Choroid plexus epithelial cell (primary cell): Measurements from ENCODE around the gene IKZF2.
A peak's percentile ranks its signal among the peaks of the same experiment; 100 is the strongest.

Source experiments
- DNase-seq: peaks from one replicate; pipeline ENCODE4 v3.0.0-alpha.2; 2010; ENCODE audit warnings: low read depth
- H3K4me3 ChIP-seq: 2 replicates; pipeline ENCODE4 v1.5.1; 2011; ENCODE audit warnings: low read depth, mild to moderate bottlenecking, control low read depth, low read length, moderate library complexity
- TF ChIP-seq, protein P1 (sequence below): conservative IDR thresholded peaks from 2 replicates; pipeline ENCODE4 v1.5.1; 2011; ENCODE audit warnings: low read depth, mild to moderate bottlenecking, control low read depth, inconsistent platforms, low read length, moderate library complexity

IKZF2 gene

DNA sequence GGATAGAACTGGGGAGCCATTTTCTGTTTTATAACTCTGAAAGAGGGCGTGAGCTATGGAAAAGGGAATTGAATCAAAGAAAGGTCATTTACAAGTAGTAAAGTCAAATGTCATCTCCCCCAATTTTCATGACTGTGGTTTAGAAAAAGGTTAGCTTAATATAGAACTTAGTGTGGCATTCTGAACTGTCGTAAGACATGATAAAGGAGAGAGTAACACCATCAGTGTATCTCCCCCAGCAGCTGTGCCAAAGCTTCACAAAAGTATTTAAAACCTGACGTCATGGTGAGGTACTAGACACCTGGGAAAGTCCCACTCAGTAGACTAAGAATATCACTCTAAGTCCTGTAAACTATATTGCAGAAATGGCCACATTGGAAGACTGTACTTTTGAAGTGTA lies 5.8 kb upstream of the IKZF2 start:
- no peak overlapping the region for H3K4me3 ChIP-seq
- DNase-seq: no peak
- TF ChIP-seq, protein P1, sequence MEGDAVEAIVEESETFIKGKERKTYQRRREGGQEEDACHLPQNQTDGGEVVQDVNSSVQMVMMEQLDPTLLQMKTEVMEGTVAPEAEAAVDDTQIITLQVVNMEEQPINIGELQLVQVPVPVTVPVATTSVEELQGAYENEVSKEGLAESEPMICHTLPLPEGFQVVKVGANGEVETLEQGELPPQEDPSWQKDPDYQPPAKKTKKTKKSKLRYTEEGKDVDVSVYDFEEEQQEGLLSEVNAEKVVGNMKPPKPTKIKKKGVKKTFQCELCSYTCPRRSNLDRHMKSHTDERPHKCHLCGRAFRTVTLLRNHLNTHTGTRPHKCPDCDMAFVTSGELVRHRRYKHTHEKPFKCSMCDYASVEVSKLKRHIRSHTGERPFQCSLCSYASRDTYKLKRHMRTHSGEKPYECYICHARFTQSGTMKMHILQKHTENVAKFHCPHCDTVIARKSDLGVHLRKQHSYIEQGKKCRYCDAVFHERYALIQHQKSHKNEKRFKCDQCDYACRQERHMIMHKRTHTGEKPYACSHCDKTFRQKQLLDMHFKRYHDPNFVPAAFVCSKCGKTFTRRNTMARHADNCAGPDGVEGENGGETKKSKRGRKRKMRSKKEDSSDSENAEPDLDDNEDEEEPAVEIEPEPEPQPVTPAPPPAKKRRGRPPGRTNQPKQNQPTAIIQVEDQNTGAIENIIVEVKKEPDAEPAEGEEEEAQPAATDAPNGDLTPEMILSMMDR: no peak

DNA sequence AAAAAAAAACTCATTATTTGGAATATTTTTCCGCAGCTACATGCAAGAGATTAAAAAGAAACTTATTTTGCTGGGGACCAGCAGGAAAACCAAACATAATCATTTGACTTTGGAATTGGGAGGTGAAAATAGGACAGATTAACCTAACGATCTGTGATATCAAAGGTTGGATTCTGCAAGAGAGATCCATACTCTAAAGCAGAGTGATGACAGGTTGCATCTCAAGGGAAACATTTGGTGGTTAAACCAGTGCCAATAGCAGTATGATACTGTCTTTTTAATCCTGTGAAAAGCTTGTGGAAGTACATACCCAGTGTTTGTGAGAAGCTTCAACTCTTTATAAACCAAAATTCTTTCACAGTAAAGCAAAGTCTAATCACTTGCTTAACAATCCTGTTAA lies 5.3 kb upstream of the IKZF2 start:
- TF ChIP-seq, protein P1: no peak
- no peak overlapping the region for H3K4me3 ChIP-seq
- no peak for DNase-seq

DNA sequence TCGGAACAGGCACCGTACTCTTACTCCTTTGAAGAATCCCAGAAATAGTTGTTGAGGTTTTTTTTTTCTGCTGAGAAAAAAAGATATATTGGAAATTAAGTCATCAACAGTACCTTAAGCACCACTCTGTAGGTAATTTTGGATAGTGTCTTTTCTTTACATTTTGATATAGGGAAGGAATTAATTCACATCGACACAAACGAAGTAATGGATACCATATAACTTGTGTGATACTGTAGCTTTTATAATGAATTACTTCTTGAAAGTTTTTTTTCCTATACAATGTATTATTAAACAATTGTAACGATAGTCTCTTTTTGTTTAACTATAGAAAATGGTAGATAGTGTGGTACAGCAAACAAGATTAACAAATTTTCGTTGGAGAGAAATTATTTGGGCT lies 1.5 kb upstream of the IKZF2 start:
- H3K4me3 ChIP-seq: peak overlapping the region; percentile 68
- TF ChIP-seq, protein P1: no peak
- DNase-seq: no peak

DNA sequence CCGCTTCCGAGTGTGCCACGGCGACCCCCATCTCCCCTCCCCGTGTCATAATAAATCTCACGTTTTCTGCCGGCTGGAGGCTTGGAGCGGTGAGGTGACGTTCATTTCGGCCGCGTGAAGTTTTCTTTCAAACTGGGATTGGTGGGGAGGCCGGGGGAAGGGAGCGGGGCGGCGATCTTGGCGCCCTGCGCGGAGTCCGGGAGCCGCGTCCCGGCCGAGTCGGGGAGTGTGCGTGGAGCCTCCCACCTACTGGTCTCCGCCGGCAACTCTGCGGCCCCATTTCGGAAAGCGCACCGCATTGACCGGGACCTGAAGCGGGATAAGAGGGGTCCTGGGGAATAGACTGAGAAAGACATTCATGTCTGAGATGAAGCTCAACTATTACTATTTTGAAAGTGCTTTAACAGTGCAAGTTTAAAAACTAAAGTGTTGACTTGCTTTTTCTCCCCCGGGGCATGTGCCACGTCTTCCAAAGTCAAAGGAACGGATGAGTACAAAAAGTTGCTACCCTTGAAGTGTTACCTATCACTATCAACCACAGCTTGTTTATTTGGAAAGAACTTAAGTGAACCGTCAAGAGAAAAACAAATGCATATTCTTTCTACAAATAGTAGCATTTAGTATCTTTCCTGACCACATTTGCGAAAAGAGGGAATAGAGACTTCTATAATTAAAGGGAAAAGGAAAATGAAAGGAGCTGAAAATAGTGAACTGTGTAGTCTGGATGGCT lies 818 bp upstream of the IKZF2 start:
- peak; percentile 91 for DNase-seq
- TF ChIP-seq, protein P1: peak; percentile 53
- H3K4me3 ChIP-seq: peak overlapping the region; percentile 68

DNA sequence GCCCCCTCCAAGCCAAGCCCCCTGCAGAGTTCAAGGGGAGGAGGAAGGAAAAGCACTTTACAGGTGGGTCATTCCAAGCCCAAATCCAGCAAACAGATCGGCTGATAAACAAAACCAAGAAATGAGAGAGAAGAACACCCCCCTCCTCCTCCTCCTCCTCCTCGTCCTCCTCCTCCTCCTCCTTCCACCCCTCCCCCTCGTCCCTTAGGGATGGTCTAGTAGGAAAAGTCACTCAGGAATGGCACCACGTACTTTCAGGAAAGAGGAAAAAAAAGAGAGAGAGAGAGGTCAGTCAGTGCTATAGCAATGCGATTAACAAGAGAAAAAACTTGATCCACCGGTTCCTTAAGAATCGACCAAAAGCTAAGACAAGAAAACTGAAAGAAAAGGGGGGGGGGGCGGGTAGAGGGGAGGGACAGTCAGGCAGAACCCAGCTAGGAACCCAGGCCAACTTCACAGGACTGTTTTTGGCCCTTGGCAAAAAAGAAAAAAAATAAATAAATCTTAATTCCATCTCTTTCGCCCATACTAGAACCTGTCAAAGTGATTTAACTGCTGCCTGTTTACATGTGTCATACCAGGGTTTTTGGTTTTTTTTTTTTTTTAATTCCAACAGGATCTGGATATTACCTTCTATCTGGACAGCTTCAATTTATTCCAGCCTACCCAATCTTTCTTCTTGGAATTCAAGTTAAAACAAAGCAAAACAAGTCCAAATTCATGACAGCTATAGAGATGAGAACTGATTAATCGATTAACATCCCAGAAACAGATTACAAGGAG lies 906 bp downstream of the IKZF2 start:
- TF ChIP-seq, protein P1: no peak
- H3K4me3 ChIP-seq: peak overlapping the region; percentile 68
- peak; percentile 57 for DNase-seq

DNA sequence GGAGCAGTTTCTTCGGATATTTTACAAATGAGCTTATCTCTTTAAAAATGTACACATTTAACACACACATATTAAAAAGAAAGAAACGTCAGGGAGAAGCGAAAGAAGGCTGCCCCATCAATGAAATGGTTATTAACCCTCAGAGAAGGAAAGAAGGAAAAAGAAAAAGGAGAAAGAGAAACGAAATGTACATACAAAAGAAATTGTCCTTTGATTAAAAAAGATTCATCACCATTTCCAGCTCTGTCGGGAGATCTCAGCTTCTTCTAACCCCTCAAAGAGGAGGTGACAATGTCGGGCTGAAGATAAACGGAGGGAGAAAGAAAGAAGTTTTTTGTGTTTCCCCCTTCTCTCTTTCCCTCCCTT lies 1.5 kb downstream of the IKZF2 start:
- no peak for DNase-seq
- TF ChIP-seq, protein P1: no peak
- H3K4me3 ChIP-seq: peak overlapping the region; percentile 68
